GM21360 (cell line): Measurements from ENCODE around the gene STT3B.
A peak's percentile ranks its signal among the peaks of the same experiment; 100 is the strongest.

Source experiments
- ATAC-seq: cut with Tn5 transposase; IDR thresholded peaks from one replicate; pipeline ENCODE4 v1.9.1; 2021; ENCODE audit warnings: mild to moderate bottlenecking, moderate library complexity; ENCODE audit not compliant: unreplicated experiment

Gene STT3B

GRCh38 chr3:31550452-31551251, 17.9 kb downstream of the STT3B start:
- no peak for ATAC-seq

- no peak for ATAC-seq
Observed at GRCh38 chr3:31551646-31552045, 18.9 kb downstream of the STT3B start.

- ATAC-seq = no peak
Observed at GRCh38 chr3:31552103-31552502, 19.4 kb downstream of the STT3B start.

- ATAC-seq = no peak
Observed at GRCh38 chr3:31553258-31553657, 20.5 kb downstream of the STT3B start.

GRCh38 chr3:31555204-31555603, 22.5 kb downstream of the STT3B start:
- no peak for ATAC-seq

GRCh38 chr3:31559872-31560534, 27.3 kb downstream of the STT3B start:
- ATAC-seq = peak; percentile 52

GRCh38 chr3:31561891-31562290, 29.2 kb downstream of the STT3B start:
- ATAC-seq = no peak

- ATAC-seq = no peak
Observed at GRCh38 chr3:31562525-31562924, 29.8 kb downstream of the STT3B start.

GRCh38 chr3:31565288-31565687, 32.6 kb downstream of the STT3B start:
- ATAC-seq = no peak

- ATAC-seq = no peak
Observed at GRCh38 chr3:31567036-31567435, 34.3 kb downstream of the STT3B start.

GRCh38 chr3:31568649-31569048, 35.9 kb downstream of the STT3B start:
- ATAC-seq = no peak

GRCh38 chr3:31571325-31571724, 38.6 kb downstream of the STT3B start:
- ATAC-seq = no peak

- peak; percentile 39 for ATAC-seq
Observed at GRCh38 chr3:31572236-31573004, 39.7 kb downstream of the STT3B start.

GRCh38 chr3:31573036-31573779, 40.5 kb downstream of the STT3B start:
- ATAC-seq = no peak

- no peak for ATAC-seq
Observed at GRCh38 chr3:31575448-31575847, 42.7 kb downstream of the STT3B start.

- ATAC-seq = no peak
Observed at GRCh38 chr3:31576521-31576920, 43.8 kb downstream of the STT3B start.

- no peak for ATAC-seq
Observed at GRCh38 chr3:31577232-31577631, 44.5 kb downstream of the STT3B start.

GRCh38 chr3:31579828-31580227, 47.1 kb downstream of the STT3B start:
- ATAC-seq = no peak

- no peak for ATAC-seq
Observed at GRCh38 chr3:31580645-31581044, 47.9 kb downstream of the STT3B start.

GRCh38 chr3:31581660-31582059, 48.9 kb downstream of the STT3B start:
- no peak for ATAC-seq

GRCh38 chr3:31589228-31589627, 56.5 kb downstream of the STT3B start:
- ATAC-seq = no peak
